ENCODE data around the gene PLAAT4. TPM values are rescaled to one million over a fixed set of nuclear protein-coding genes. Genes with fewer than 3 reads are reported as not detected.
"Not testable (repeated sequence)": the region's sequence is repeated elsewhere in the genome, so short reads cannot be mapped to it uniquely, and the experiment has no call there.

Gene PLAAT4
- total and polyA plus RNA-seq, 12 donors: 3.3 to 565 (median 9.0) TPM

- no peak for TF ChIP-seq CTCF (IDR thresholded peaks at IDR 0.05)
- Histone ChIP-seq H3K36me3 (no peaks in the 10 kb centered on the region), H3K27me3 (no peaks in the 10 kb centered on the region), H3K27ac (no peak overlapping the region), H3K4me3 (no peak overlapping the region), H3K9me3 (peaks cover 0 to 18% (median 0%) of the 10 kb centered on the region in 11 donors), H3K4me1 (no peaks in the 10 kb centered on the region)
- intact Hi-C loops (cut with DNase I): loop anchor here in 1 of 10 donors (1.0 kb wide), 1 partner anchor 10 kb away; no protein-coding TSS in a partner anchor
- ATAC-seq (no peak), DNase-seq (no peak)
- 80 to 84% methylated on average over 2 of the region's 2 CpGs for WGBS, 2 donors
These were observed 14.7 kb upstream of the PLAAT4 start for GRCh38 chr11:63521896-63522295.

- peaks cover 0 to 6% (median 0%) of the 10 kb centered on the region in 7 donors for H3K27me3 ChIP-seq
- whole genome bisulfite sequencing, 2 donors: 80 to 87% methylated on average over 7 of the region's 7 CpGs
- H3K4me1 ChIP-seq: no peaks in the 10 kb centered on the region
- intact Hi-C loops (cut with DNase I): no loop called here
- H3K4me3 ChIP-seq: no peak overlapping the region
- no peak for DNase-seq
- peaks cover 0 to 18% (median 0%) of the 10 kb centered on the region in 11 donors for H3K9me3 ChIP-seq
- no peak for TF ChIP-seq CTCF (IDR thresholded peaks at IDR 0.05)
- ATAC-seq: no peak
- H3K36me3 ChIP-seq: no peaks in the 10 kb centered on the region
- no peak overlapping the region for H3K27ac ChIP-seq
These were observed 13.5 kb upstream of the PLAAT4 start for GRCh38 chr11:63523151-63523550.

GRCh38 chr11:63527667-63528066 is 8.9 kb upstream of the PLAAT4 start:
- no peak overlapping the region for H3K27ac ChIP-seq
- peaks cover 0 to 17% (median 0%) of the 10 kb centered on the region in 11 donors for H3K9me3 ChIP-seq
- 88 to 94% methylated on average over 2 of the region's 2 CpGs for WGBS, 2 donors
- H3K36me3 ChIP-seq: no peaks in the 10 kb centered on the region
- no peak for ATAC-seq
- H3K4me3 ChIP-seq: no peak overlapping the region
- H3K27me3 ChIP-seq: peaks cover 0 to 6% (median 0%) of the 10 kb centered on the region in 7 donors
- intact Hi-C loops (cut with DNase I): no loop called here
- no peak for DNase-seq
- TF ChIP-seq CTCF (IDR thresholded peaks at IDR 0.05): no peak
- H3K4me1 ChIP-seq: peaks cover 0 to 15% (median 0%) of the 10 kb centered on the region in 9 donors

- H3K27ac ChIP-seq; intact Hi-C loops (cut with DNase I): not testable (repeated sequence)
These were observed 8.5 kb upstream of the PLAAT4 start for GRCh38 chr11:63528156-63528555.

GRCh38 chr11:63528729-63529278 is 7.8 kb upstream of the PLAAT4 start:
- H3K36me3 ChIP-seq; intact Hi-C loops (cut with DNase I); H3K4me3 ChIP-seq; ATAC-seq; H3K9me3 ChIP-seq; H3K27ac ChIP-seq; DNase-seq; H3K27me3 ChIP-seq: not testable (repeated sequence)
- H3K4me1 ChIP-seq: peaks cover 0 to 18% (median 0%) of the 10 kb centered on the region in 9 donors
- WGBS, 2 donors: 70 to 74% methylated on average over 1 of the region's 3 CpGs

More at GRCh38 chr11:63528156-63528555, 8.5 kb upstream of the PLAAT4 start:
- H3K27me3 ChIP-seq, H3K4me3 ChIP-seq, DNase-seq, H3K36me3 ChIP-seq, ATAC-seq: not testable (repeated sequence)
- Histone ChIP-seq H3K9me3 (peaks cover 0 to 12% (median 0%) of the 10 kb centered on the region in 11 donors), H3K4me1 (peaks cover 0 to 18% (median 0%) of the 10 kb centered on the region in 9 donors)
- WGBS, 2 donors: 17 to 34% methylated on average over 7 to 8 of the region's 11 CpGs

GRCh38 chr11:63529373-63529772 is 7.2 kb upstream of the PLAAT4 start:
- H3K36me3 ChIP-seq; H3K9me3 ChIP-seq; DNase-seq; H3K4me3 ChIP-seq; intact Hi-C loops (cut with DNase I); ATAC-seq; H3K27me3 ChIP-seq; H3K27ac ChIP-seq: not testable (repeated sequence)
- 67 to 81% methylated on average over 6 of the region's 6 CpGs for WGBS, 2 donors
- H3K4me1 ChIP-seq: peaks cover 0 to 24% (median 0%) of the 10 kb centered on the region in 9 donors
